ENCODE data around the gene GLUL.
"Not testable (repeated sequence)": the region's sequence is repeated elsewhere in the genome, so short reads cannot be mapped to it uniquely, and the experiment has no call there.

Gene GLUL

GRCh38 chr1:182370532-182370931 is 21.1 kb downstream of the GLUL start:
- DNase-seq = no peak

- no peak for DNase-seq
These were observed 22.7 kb downstream of the GLUL start for GRCh38 chr1:182368903-182369302.

GRCh38 chr1:182368358-182368757 is 23.2 kb downstream of the GLUL start:
- DNase-seq = no peak

- no peak for DNase-seq
These were observed 23.7 kb downstream of the GLUL start for GRCh38 chr1:182367926-182368325.

- DNase-seq = no peak
These were observed 25.0 kb downstream of the GLUL start for GRCh38 chr1:182366596-182366995.

- DNase-seq = no peak
These were observed 31.9 kb downstream of the GLUL start for GRCh38 chr1:182359645-182360044.

- no peak for DNase-seq
These were observed 33.7 kb downstream of the GLUL start for GRCh38 chr1:182357913-182358312.

- no peak for DNase-seq
These were observed 34.4 kb downstream of the GLUL start for GRCh38 chr1:182357171-182357570.

- DNase-seq = no peak
These were observed 35.9 kb downstream of the GLUL start for GRCh38 chr1:182355723-182356098.

GRCh38 chr1:182351790-182352364 is 39.7 kb downstream of the GLUL start:
- no peak for DNase-seq

GRCh38 chr1:182350839-182351238 is 40.8 kb downstream of the GLUL start:
- no peak for DNase-seq

GRCh38 chr1:182348961-182349747 is 42.4 kb downstream of the GLUL start:
- no peak for DNase-seq

- no peak for DNase-seq
These were observed 44.6 kb downstream of the GLUL start for GRCh38 chr1:182347019-182347418.

GRCh38 chr1:182340233-182341058 is 51.1 kb downstream of the GLUL start:
- no peak for DNase-seq

- no peak for DNase-seq
These were observed 51.9 kb downstream of the GLUL start for GRCh38 chr1:182339684-182340083.

- no peak for DNase-seq
These were observed 52.7 kb downstream of the GLUL start for GRCh38 chr1:182338806-182339370.

GRCh38 chr1:182337736-182338571 is 53.6 kb downstream of the GLUL start:
- peak; percentile 26 for DNase-seq

- no peak for DNase-seq
These were observed 55.6 kb downstream of the GLUL start for GRCh38 chr1:182335771-182336566.

GRCh38 chr1:182333071-182333571 is 58.5 kb downstream of the GLUL start:
- DNase-seq = not testable (repeated sequence)

GRCh38 chr1:182332261-182333060 is 59.1 kb downstream of the GLUL start:
- DNase-seq = no peak
